H1 (cell line): Measurements from ENCODE around the gene RAB4B. TPM values are rescaled to one million over a fixed set of nuclear protein-coding genes. Genes with fewer than 3 reads are reported as not detected.
"Not testable (repeated sequence)": the region's sequence is repeated elsewhere in the genome, so short reads cannot be mapped to it uniquely, and the experiment has no call there.

ENCODE experiments used
- CTCF ChIA-PET: fragments of 300-600 bp; sonication (Branson Sonifier 250); formaldehyde crosslinking; loops from one replicate; lab custom pipeline; 2021; ENCODE audit not compliant: partially characterized antibody; lab: Charles Lee
- POLR2A ChIA-PET: fragments of 300-600 bp; sonication (Branson Sonifier 250); formaldehyde crosslinking; loops from one replicate; lab custom pipeline; 2021; ENCODE audit warnings: inconsistent platforms; ENCODE audit not compliant: partially characterized antibody; lab: Charles Lee
- DNase-seq, 2 experiments: peaks; one replicate each; pipeline versions ENCODE4 v3.0.0 to v3.0.0-alpha.2; 2010 to 2022; ENCODE audit warnings: low spot score in 2 of 2, low read depth in 1 of 2, mixed read lengths in 1 of 2
- FAIRE-seq: peaks from 2 replicates; lab custom pipeline; 2011; peaks lifted over from hg19 to GRCh38; lab: Jason Lieb, UNC
- H2AFZ ChIP-seq: 2 replicates; pipeline ENCODE4 v1.8.1; 2012; ENCODE audit warnings: low read length, inconsistent platforms
- H2AK5ac ChIP-seq: 2 replicates; pipeline ENCODE4 v1.6.1; 2013; ENCODE audit warnings: low read depth, low read length
- H2BK120ac ChIP-seq: replicated peaks from 2 replicates; pipeline ENCODE3; 2013; ENCODE audit warnings: low read depth, low read length, inconsistent platforms
- H2BK12ac ChIP-seq: 2 replicates; pipeline ENCODE4 v1.6.1; 2013; ENCODE audit warnings: low read depth, low read length
- H2BK15ac ChIP-seq: 2 replicates; pipeline ENCODE4 v1.6.1; 2013; ENCODE audit warnings: low read length
- H2BK20ac ChIP-seq: 2 replicates; pipeline ENCODE4 v1.6.1; 2013; ENCODE audit warnings: low read length
- H2BK5ac ChIP-seq: 2 replicates; pipeline ENCODE4 v1.6.1; 2013; ENCODE audit warnings: low read depth, low read length
- H3K14ac ChIP-seq: 2 replicates; pipeline ENCODE4 v1.6.1; 2013; ENCODE audit warnings: inconsistent platforms; ENCODE audit not compliant: insufficient read length
- H3K18ac ChIP-seq: 2 replicates; pipeline ENCODE4 v1.6.1; 2013; ENCODE audit warnings: low read length; ENCODE audit errors: extremely low read depth
- H3K23ac ChIP-seq: 2 replicates; pipeline ENCODE4 v1.6.1; 2013; ENCODE audit warnings: inconsistent platforms; ENCODE audit not compliant: insufficient read length
- H3K23me2 ChIP-seq: 2 replicates; pipeline ENCODE4 v1.6.1; 2013; ENCODE audit warnings: low read depth, low read length
- H3K27ac ChIP-seq: 2 replicates; pipeline ENCODE4 v1.6.1; 2011; ENCODE audit warnings: low read depth, low read length, inconsistent platforms
- H3K27me3 ChIP-seq, 4 experiments: replicated peaks in 1 of 4; 1 replicate in 1 of 4; 2 replicates in 3 of 4; pipeline versions ENCODE4 v1.6.1 to v1.8.1; 2011 to 2013; ENCODE audit warnings: low read length in 3 of 4, mild to moderate bottlenecking in 3 of 4, inconsistent platforms in 2 of 4, mixed read lengths in 2 of 4, moderate library complexity in 1 of 4; ENCODE audit not compliant: control insufficient read depth in 3 of 4, insufficient read depth in 3 of 4; ENCODE audit errors: extremely low read depth in 1 of 4
- H3K36me3 ChIP-seq, 4 experiments: 2 replicates each; pipeline versions ENCODE4 v1.6.1 to v1.8.1; 2011 to 2013; ENCODE audit warnings: mild to moderate bottlenecking in 4 of 4, low read length in 3 of 4, moderate library complexity in 2 of 4, control low read depth in 1 of 4, inconsistent platforms in 1 of 4; ENCODE audit not compliant: insufficient read depth in 4 of 4, control insufficient read depth in 2 of 4
- H3K4ac ChIP-seq: replicated peaks from 2 replicates; pipeline ENCODE3; 2013; ENCODE audit warnings: low read length, low read depth, mixed read lengths, inconsistent platforms; ENCODE audit not compliant: insufficient read length
- H3K4me1 ChIP-seq, 4 experiments: replicated peaks in 1 of 4; 1 replicate in 1 of 4; 2 replicates in 3 of 4; pipeline versions ENCODE4 v1.6.1 to v1.8.1; 2011 to 2013; ENCODE audit warnings: low read length in 3 of 4, inconsistent platforms in 2 of 4, mixed read lengths in 1 of 4; ENCODE audit not compliant: insufficient read depth in 4 of 4, control insufficient read depth in 3 of 4
- H3K4me2 ChIP-seq, 2 experiments: 2 replicates each; pipeline versions ENCODE4 v1.6.1 to v1.8.1; 2011 to 2013; ENCODE audit warnings: low read depth in 2 of 2, low read length in 2 of 2, control low read depth in 1 of 2, inconsistent platforms in 1 of 2, mild to moderate bottlenecking in 1 of 2; ENCODE audit not compliant: insufficient read depth in 1 of 2
- H3K4me3 ChIP-seq, 4 experiments: fragments of 200-600, 300-600 bp in 1 of 4; sonication (generic), shearing (Covaris generic), sonication (Bioruptor Twin) in 1 of 4; 2 replicates each; pipeline versions ENCODE4 v1.5.1 to v1.8.1; 2011 to 2016; ENCODE audit warnings: low read length in 4 of 4, low read depth in 3 of 4, control low read depth in 2 of 4, inconsistent platforms in 2 of 4, mild to moderate bottlenecking in 2 of 4, mixed read lengths in 1 of 4, moderate library complexity in 1 of 4; ENCODE audit not compliant: insufficient read depth in 2 of 4; ENCODE audit errors: extremely low read depth in 1 of 4
- H3K56ac ChIP-seq: replicated peaks from 2 replicates; pipeline ENCODE3; 2013; ENCODE audit warnings: low read depth, mild to moderate bottlenecking, mixed read lengths, low read length, inconsistent platforms; ENCODE audit not compliant: insufficient read length
- H3K79me1 ChIP-seq: 2 replicates; pipeline ENCODE4 v1.6.1; 2013; ENCODE audit warnings: low read depth, low read length, control low read depth
- H3K79me2 ChIP-seq, 2 experiments: 2 replicates each; pipeline versions ENCODE4 v1.6.1 to v1.8.1; 2012 to 2013; ENCODE audit warnings: low read length in 2 of 2, mild to moderate bottlenecking in 2 of 2, inconsistent platforms in 1 of 2; ENCODE audit not compliant: insufficient read depth in 2 of 2, control insufficient read depth in 1 of 2
- H3K9ac ChIP-seq, 4 experiments: replicated peaks in 1 of 4; 1 replicate in 1 of 4; 2 replicates in 3 of 4; pipeline versions ENCODE4 v1.6.1 to v1.8.1; 2011 to 2013; ENCODE audit warnings: low read depth in 3 of 4, low read length in 3 of 4, control low read depth in 2 of 4, mild to moderate bottlenecking in 2 of 4, moderate library complexity in 2 of 4, inconsistent platforms in 1 of 4; ENCODE audit errors: extremely low read depth in 1 of 4
- H3K9me3 ChIP-seq, 2 experiments: 2 replicates each; pipeline versions ENCODE4 v1.6.1 to v1.8.1; 2012 to 2013; ENCODE audit warnings: mild to moderate bottlenecking in 2 of 2, moderate library complexity in 2 of 2, control low read depth in 1 of 2, inconsistent platforms in 1 of 2, low read depth in 1 of 2, low read length in 1 of 2, mixed read lengths in 1 of 2; ENCODE audit not compliant: insufficient read depth in 2 of 2
- H4K20me1 ChIP-seq, 2 experiments: replicated peaks in 1 of 2; 2 replicates each; pipeline versions ENCODE3 to v1.8.1; 2011 to 2013; ENCODE audit warnings: inconsistent platforms in 2 of 2, low read length in 2 of 2, mild to moderate bottlenecking in 1 of 2; ENCODE audit not compliant: insufficient read depth in 2 of 2, control insufficient read depth in 1 of 2
- H4K5ac ChIP-seq: 2 replicates; pipeline ENCODE4 v1.6.1; 2013; ENCODE audit warnings: low read length, low read depth, mixed read lengths, inconsistent platforms; ENCODE audit not compliant: insufficient read length
- H4K8ac ChIP-seq: 2 replicates; pipeline ENCODE4 v1.8.0; 2013; ENCODE audit warnings: mild to moderate bottlenecking, moderate library complexity, low read length, inconsistent platforms; ENCODE audit not compliant: insufficient read depth; ENCODE audit errors: extremely low read depth
- H4K91ac ChIP-seq: replicated peaks from 2 replicates; pipeline ENCODE3; 2013; ENCODE audit warnings: low read length, mixed read lengths, inconsistent platforms; ENCODE audit not compliant: insufficient read length
- RAD21 ChIP-seq, 2 experiments: IDR thresholded peaks in 1 of 2; conservative IDR thresholded peaks in 1 of 2; 2 replicates each; pipeline ENCODE4 v1.6.1; 2011; ENCODE audit warnings: low read depth in 2 of 2, low read length in 2 of 2, improper control_type of control experiment in 1 of 2, inconsistent platforms in 1 of 2, mild to moderate bottlenecking in 1 of 2, moderate library complexity in 1 of 2
- WGBS, 2 experiments: shearing (Covaris generic) in 1 of 2; methylation state at CpG; one replicate each; pipeline versions ENCODE4 v1.1.6 to v1.1.7; 2013 to 2015; ENCODE audit warnings: low lambda C conversion rate in 2 of 2, mixed read lengths in 2 of 2, inconsistent platforms in 1 of 2, low coverage in 1 of 2, missing lambda C conversion rate in 1 of 2; ENCODE audit not compliant: insufficient replicate concordance in 2 of 2, insufficient coverage in 1 of 2, insufficient read length in 1 of 2; ENCODE audit errors: extremely low coverage in 1 of 2, missing lambda C conversion rate in 1 of 2; 5-methylcytosine and 5-hydroxymethylcytosine counted together
- polyA plus RNA-seq, 7 experiments: library from polyadenylated mRNA; depleted of rRNA in 3 of 7; stranded (reverse) in 5 of 7; unstranded in 2 of 7; fragments of >200 nt in 5 of 7; fragments of 200-250 nt in 2 of 7; gene quantifications; 1 replicate in 5 of 7; 2 replicates in 1 of 7; 4 replicates in 1 of 7; pipeline versions ENCODE4 v1.2.1 to v1.2.3, GENCODE V29; 2011 to 2013; ENCODE audit warnings: missing spikeins in 2 of 7, mixed read lengths in 2 of 7
- total RNA-seq: library from RNA; stranded (reverse); fragmentation: NEBNext Ultra II Directional; extraction: Animal tissue kit (Norgen Biotek cat#: 25700); gene quantifications from 2 replicates; pipeline ENCODE4 v1.2.1, GENCODE V29; 2021
- TF ChIP-seq, protein P1 (sequence below), 3 experiments: IDR thresholded peaks; 1 replicate in 2 of 3; 2 replicates in 1 of 3; pipeline versions ENCODE4 v1.5.1 to v1.6.1; 2011; ENCODE audit warnings: low read length in 3 of 3, mild to moderate bottlenecking in 3 of 3, inconsistent platforms in 2 of 3, low read depth in 1 of 3, moderate library complexity in 1 of 3; ENCODE audit not compliant: insufficient read depth in 1 of 3; ENCODE audit errors: control extremely low read depth in 1 of 3

RAB4B gene
- total and polyA plus RNA-seq, 2 of the 8 experiments (the other 6 are each of a cell fraction or from before 2014, with no cell fraction given): 15.9 to 28.6 TPM

DNA sequence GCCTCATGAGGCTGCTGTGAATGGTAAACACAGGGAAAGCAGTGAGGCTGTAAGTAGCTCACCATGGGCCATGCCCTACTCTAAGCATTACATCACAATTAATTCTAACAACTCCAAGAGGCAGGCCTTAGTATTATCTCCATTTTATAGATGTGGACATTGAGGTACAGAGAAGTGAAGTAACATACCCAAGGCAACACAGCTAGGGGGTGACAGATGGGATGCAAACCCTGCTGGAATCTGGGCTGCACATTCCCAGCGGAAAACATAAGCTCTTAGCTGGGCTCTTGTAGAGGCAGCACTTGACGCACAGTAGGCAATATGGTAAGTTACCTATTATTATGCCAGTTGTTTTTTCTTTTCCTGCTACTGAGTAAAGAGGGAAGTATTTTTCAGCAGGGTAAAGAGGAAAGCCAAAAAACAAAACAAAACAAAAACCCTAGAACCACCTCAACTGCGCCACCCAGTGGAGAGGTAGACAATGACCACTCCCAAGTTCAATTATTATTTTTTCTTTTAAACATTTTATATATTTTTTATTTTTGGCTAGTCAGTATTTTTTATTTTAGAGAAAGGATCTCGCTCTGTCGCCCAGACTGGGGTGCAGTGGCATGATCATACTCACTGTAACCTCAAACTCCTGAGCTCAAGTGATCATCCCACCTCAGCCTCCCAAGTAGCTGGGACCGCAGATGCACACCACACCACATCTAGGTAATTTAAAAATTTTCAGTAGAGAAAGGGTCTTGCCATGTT lies 41.6 kb downstream of the RAB4B start:
- H4K20me1 ChIP-seq, H3K4me1 ChIP-seq, H3K27ac ChIP-seq, H3K56ac ChIP-seq, H3K23me2 ChIP-seq, H3K4me3 ChIP-seq, H3K9me3 ChIP-seq, H3K79me2 ChIP-seq, H2BK120ac ChIP-seq, FAIRE-seq, H2BK20ac ChIP-seq, H3K4me2 ChIP-seq, H3K4ac ChIP-seq, H4K8ac ChIP-seq, H3K23ac ChIP-seq, H2BK15ac ChIP-seq, H4K5ac ChIP-seq, H4K91ac ChIP-seq, H3K14ac ChIP-seq, H3K18ac ChIP-seq, H3K27me3 ChIP-seq, H2AK5ac ChIP-seq, H2BK12ac ChIP-seq, H3K79me1 ChIP-seq, H2AFZ ChIP-seq, H3K36me3 ChIP-seq, H2BK5ac ChIP-seq: not testable (repeated sequence)
- ChIA-PET POLR2A (interaction anchor here (0.9 to 2.2 kb wide), 6 partner anchors 9 to 67 kb away, joined by 3 to 8 read pairs (median 4); partner anchors contain the start of gene EGLN2), CTCF (interaction anchor here (0.7 to 3.0 kb wide), 30 partner anchors 9 to 627 kb away, joined by 3 to 16 read pairs (median 3); partner anchors contain the start of genes ACTMAP and SNRPA)
- WGBS, 2 experiments: 28% methylated on average over 6 of the region's 6 CpGs; no CpG with 5 or more reads in 1 of the 2 experiments
- TF ChIP-seq, protein P1, sequence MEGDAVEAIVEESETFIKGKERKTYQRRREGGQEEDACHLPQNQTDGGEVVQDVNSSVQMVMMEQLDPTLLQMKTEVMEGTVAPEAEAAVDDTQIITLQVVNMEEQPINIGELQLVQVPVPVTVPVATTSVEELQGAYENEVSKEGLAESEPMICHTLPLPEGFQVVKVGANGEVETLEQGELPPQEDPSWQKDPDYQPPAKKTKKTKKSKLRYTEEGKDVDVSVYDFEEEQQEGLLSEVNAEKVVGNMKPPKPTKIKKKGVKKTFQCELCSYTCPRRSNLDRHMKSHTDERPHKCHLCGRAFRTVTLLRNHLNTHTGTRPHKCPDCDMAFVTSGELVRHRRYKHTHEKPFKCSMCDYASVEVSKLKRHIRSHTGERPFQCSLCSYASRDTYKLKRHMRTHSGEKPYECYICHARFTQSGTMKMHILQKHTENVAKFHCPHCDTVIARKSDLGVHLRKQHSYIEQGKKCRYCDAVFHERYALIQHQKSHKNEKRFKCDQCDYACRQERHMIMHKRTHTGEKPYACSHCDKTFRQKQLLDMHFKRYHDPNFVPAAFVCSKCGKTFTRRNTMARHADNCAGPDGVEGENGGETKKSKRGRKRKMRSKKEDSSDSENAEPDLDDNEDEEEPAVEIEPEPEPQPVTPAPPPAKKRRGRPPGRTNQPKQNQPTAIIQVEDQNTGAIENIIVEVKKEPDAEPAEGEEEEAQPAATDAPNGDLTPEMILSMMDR (IDR thresholded peaks at IDR 0.05; ENCODE audit: control extremely low read depth in 1 of 3, insufficient read depth in 1 of 3, low read depth in 1 of 3, low read length in 3 of 3): peak in 2 of 3 experiments; percentile 41 to 48; a peak in 2 of 4 replicates
- peak; percentile 35 to 51; a peak in 2 of 4 replicates for TF ChIP-seq RAD21 (IDR thresholded peaks at IDR 0.05 in 1 of 2, conservative IDR thresholded peaks at IDR 0.05 in 1 of 2; ENCODE audit: low read depth in 2 of 2, low read length in 2 of 2)
- TF ChIP-seq, all 59 proteins: peak for 2; not testable (repeated sequence) for 57
- peak in 1 of 2 experiments; percentile 67 for DNase-seq
- not testable (repeated sequence) for H3K9ac ChIP-seq
